HepG2 (cell line): Measurements from ENCODE around the gene TAS2R13. TPM values are rescaled to one million over a fixed set of nuclear protein-coding genes. Genes with fewer than 3 reads are reported as not detected.

Experiments used
- ATAC-seq: fragments of 200-7000 bp; cut with Tn5 transposase; 3 replicates; pipeline ENCODE4 v1.9.1; 2020; ENCODE audit warnings: mild to moderate bottlenecking, moderate library complexity
- BruUV-seq: library from RNA; stranded (reverse); fragments of 400-500 nt; replicated peaks from 2 replicates; lab custom pipeline; 2021; lab: Mats Ljungman, UMichigan
- CTCF ChIA-PET: fragments of 300-600 bp; formaldehyde crosslinking; extraction: SDS; loops from one replicate; lab custom pipeline; 2021; ENCODE audit warnings: low total read pairs, inconsistent platforms, low intra/inter-chr PET ratio; lab: Yijun Ruan, JAX
- POLR2A ChIA-PET: fragments of 350-600 bp; sonication (Branson Sonifier 250); formaldehyde crosslinking; loops from one replicate; lab custom pipeline; 2020; ENCODE audit warnings: antibody characterized with exemption, inconsistent platforms; lab: Yijun Ruan, JAX
- DNase-seq: peaks from one replicate; pipeline ENCODE4 v3.0.0-alpha.2; 2015; ENCODE audit warnings: low spot score
- FAIRE-seq: peaks from 3 replicates; lab custom pipeline; 2011; peaks lifted over from hg19 to GRCh38; lab: Jason Lieb, UNC
- H2AFZ ChIP-seq: one replicate; pipeline ENCODE4 v1.6.1; 2011; ENCODE audit warnings: low read length, inconsistent platforms
- H3K27ac ChIP-seq: fragments of 300-600 bp; 3 replicates; pipeline ENCODE4 v1.8.0; 2011; ENCODE audit warnings: mixed run types, mild to moderate bottlenecking, mixed read lengths, low read length, inconsistent platforms; ENCODE audit not compliant: insufficient read depth; ENCODE audit errors: extremely low read length
- H3K27me3 ChIP-seq, 2 experiments: fragments of 200-600 bp in 1 of 2; 2 replicates in 1 of 2; 3 replicates in 1 of 2; pipeline versions ENCODE4 v1.6.0 to v1.8.0; 2011; ENCODE audit warnings: low read length in 2 of 2, mild to moderate bottlenecking in 2 of 2, moderate library complexity in 2 of 2, inconsistent platforms in 1 of 2; ENCODE audit not compliant: insufficient read depth in 2 of 2, control insufficient read depth in 1 of 2
- H3K36me3 ChIP-seq, 2 experiments: fragments of 200-600 bp in 1 of 2; replicated peaks in 1 of 2; 2 replicates in 1 of 2; 3 replicates in 1 of 2; pipeline versions ENCODE4 v1.5.1 to v1.8.0; 2011; ENCODE audit warnings: low read length in 2 of 2, inconsistent platforms in 1 of 2; ENCODE audit not compliant: insufficient read depth in 2 of 2, control insufficient read depth in 1 of 2
- H3K4me1 ChIP-seq: 2 replicates; pipeline ENCODE4 v1.5.1; 2012; ENCODE audit warnings: low read length, inconsistent platforms; ENCODE audit not compliant: insufficient read depth
- H3K4me2 ChIP-seq: 2 replicates; pipeline ENCODE4 v1.6.0; 2011; ENCODE audit warnings: low read depth, low read length, inconsistent platforms
- H3K4me3 ChIP-seq, 3 experiments: fragments of 200-600 bp in 1 of 3; sonication (generic), shearing (Covaris generic) in 1 of 3; replicated peaks in 1 of 3; 2 replicates each; pipeline ENCODE4 v1.5.1; 2011 to 2016; ENCODE audit warnings: low read length in 3 of 3, inconsistent platforms in 2 of 3, low read depth in 2 of 3, mild to moderate bottlenecking in 2 of 3, control low read depth in 1 of 3, mixed read lengths in 1 of 3; ENCODE audit not compliant: insufficient read depth in 1 of 3
- H3K79me2 ChIP-seq: one replicate; pipeline ENCODE4 v1.6.1; 2011; ENCODE audit warnings: low read length, inconsistent platforms; ENCODE audit not compliant: insufficient read depth
- H3K9ac ChIP-seq: 2 replicates; pipeline ENCODE4 v1.6.0; 2011; ENCODE audit warnings: mild to moderate bottlenecking, low read depth, low read length, inconsistent platforms; ENCODE audit not compliant: insufficient read depth
- H3K9me3 ChIP-seq: 2 replicates; pipeline ENCODE4 v1.5.1; 2012; ENCODE audit warnings: mild to moderate bottlenecking, low read length
- H4K20me1 ChIP-seq: 2 replicates; pipeline ENCODE4 v1.6.0; 2011; ENCODE audit warnings: inconsistent platforms, mild to moderate bottlenecking, low read length, moderate library complexity; ENCODE audit not compliant: insufficient read depth
- CENPT ChIP-seq: sonication (generic); formaldehyde crosslinking; IDR thresholded peaks from 2 replicates; pipeline ENCODE4 v1.8.0; 2022; ENCODE audit warnings: low read depth, mild to moderate bottlenecking, moderate library complexity, missing genetic modification reagents
- MEF2D ChIP-seq: sonication (generic); formaldehyde crosslinking; IDR thresholded peaks from 2 replicates; pipeline ENCODE4 v1.5.1; 2020; ENCODE audit warnings: mild to moderate bottlenecking, missing genetic modification reagents
- MEIS1 ChIP-seq: sonication (generic); formaldehyde crosslinking; IDR thresholded peaks from 2 replicates; pipeline ENCODE4 v1.9.0; 2021; ENCODE audit warnings: mild to moderate bottlenecking, missing genetic modification reagents, moderate library complexity, borderline replicate concordance
- NCOR1 ChIP-seq: fragments of 200-600 bp; sonication (generic); IDR thresholded peaks from 2 replicates; pipeline ENCODE4 v1.7.0; 2017; ENCODE audit warnings: antibody characterized with exemption, low read length, borderline replicate concordance
- SRSF9 ChIP-seq: fragments of 200-400 bp; formaldehyde crosslinking; IDR thresholded peaks from 2 replicates; pipeline ENCODE4 v1.6.1; 2018; ENCODE audit warnings: borderline replicate concordance, mild to moderate bottlenecking, low read depth, low read length; ENCODE audit not compliant: insufficient read depth, poor library complexity, severe bottlenecking
- TBX2 ChIP-seq: sonication (generic); formaldehyde crosslinking; IDR thresholded peaks from 2 replicates; pipeline ENCODE4 v1.5.0; 2020; ENCODE audit warnings: missing genetic modification reagents, mild to moderate bottlenecking, borderline replicate concordance
- ZNF3 ChIP-seq: IDR thresholded peaks from 2 replicates; pipeline ENCODE4 v1.7.0; 2017; ENCODE audit warnings: inconsistent platforms
- ZNF564 ChIP-seq: sonication (generic); formaldehyde crosslinking; IDR thresholded peaks from 2 replicates; pipeline ENCODE4 v1.8.1; 2023; ENCODE audit warnings: mild to moderate bottlenecking, missing genetic modification reagents
- ZNF83 ChIP-seq: sonication (generic); formaldehyde crosslinking; IDR thresholded peaks from 2 replicates; pipeline ENCODE4 v1.4.0; 2020; ENCODE audit warnings: missing genetic modification reagents, mild to moderate bottlenecking, borderline replicate concordance
- WGBS: methylation state at CpG from one replicate; pipeline ENCODE4 v1.1.6; 2017; ENCODE audit warnings: low lambda C conversion rate; 5-methylcytosine and 5-hydroxymethylcytosine counted together
- in situ Hi-C: cut with HindIII; loops from 2 replicates; pipeline ENCODE4 v1.10.0; 2017; ENCODE audit warnings: low pct_unique_long_range_greater_than_20kb; ENCODE audit not compliant: extremely low pct_ligation_motif_present
- intact Hi-C: fragments of 100-400 bp; cut with micrococcal nuclease; formaldehyde crosslinking; loops from one replicate; pipeline ENCODE4 v1.10.0; 2022; ENCODE audit not compliant: unreplicated experiment
- polyA plus RNA-seq, 8 experiments: library from polyadenylated mRNA; depleted of rRNA in 3 of 8; stranded (reverse) in 7 of 8; unstranded in 1 of 8; fragments of >200 nt; fragmentation: Illumina TruSeq in 4 of 8; extraction: Trizol in 4 of 8; gene quantifications; 2 replicates each; pipeline versions ENCODE4 v1.2.1 to v1.2.3, GENCODE V29; 2011 to 2016; ENCODE audit warnings: low read depth in 4 of 8, missing spikeins in 1 of 8, mixed read lengths in 1 of 8; ENCODE audit not compliant: insufficient read depth in 1 of 8
- total RNA-seq, 5 experiments: library from RNA; depleted of rRNA; stranded (reverse); fragments of >200 nt; fragmentation: Illumina TruSeq; extraction: Trizol; gene quantifications; 2 replicates each; pipeline ENCODE4 v1.2.3, GENCODE V29; 2016; ENCODE audit warnings: low read depth in 1 of 5
- TF ChIP-seq, protein P1 (sequence below): sonication (generic); formaldehyde crosslinking; IDR thresholded peaks from 2 replicates; pipeline ENCODE4 v1.4.0; 2020; ENCODE audit warnings: missing genetic modification reagents, borderline replicate concordance
- TF ChIP-seq, protein P2 (sequence below): sonication (generic); formaldehyde crosslinking; conservative IDR thresholded peaks from 2 replicates; pipeline ENCODE4 v1.8.0; 2022; ENCODE audit warnings: mild to moderate bottlenecking, moderate library complexity, missing genetic modification reagents
- TF ChIP-seq, protein P3 (sequence below): sonication (generic); formaldehyde crosslinking; IDR thresholded peaks from 2 replicates; pipeline ENCODE4 v1.4.0; 2020; ENCODE audit warnings: mild to moderate bottlenecking, missing genetic modification reagents, borderline replicate concordance

The TAS2R13 gene
- total and polyA plus RNA-seq, 2 of the 13 experiments (the other 11 are each of a cell fraction or from before 2014, with no cell fraction given) = 0.33 to 1.3 TPM

DNA sequence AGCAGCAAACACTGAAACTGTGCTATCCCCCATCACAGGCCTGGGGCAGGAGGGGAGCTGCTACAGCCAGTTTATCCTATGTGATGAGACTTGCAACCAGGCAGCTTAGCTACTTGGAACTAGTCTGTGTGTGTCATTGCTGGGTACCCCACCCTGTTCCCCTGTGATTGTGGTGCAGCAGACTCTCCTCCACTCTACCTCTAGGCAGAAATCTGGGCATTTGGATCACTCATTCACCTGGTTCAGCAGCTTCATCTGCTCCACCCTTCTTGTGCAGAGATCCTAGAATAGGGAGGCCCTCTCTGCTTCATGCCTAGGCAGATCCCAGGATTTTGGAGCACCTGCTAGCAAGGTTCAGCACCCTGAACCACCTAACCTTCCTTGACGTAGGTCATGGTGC, 8.8 kb downstream of the TAS2R13 start:
- H3K9me3 ChIP-seq = peaks cover 38% of the 10 kb centered on the region
- H3K27ac ChIP-seq = no peak overlapping the region
- H3K79me2 ChIP-seq = peaks cover 2% of the 10 kb centered on the region
- peaks cover 10% of the 10 kb centered on the region; the same call in 1 of the 2 replicates for H3K4me1 ChIP-seq
- ChIA-PET POLR2A (no interaction called here), CTCF (interaction anchor here (1.5 kb wide), 1 partner anchor 33 kb away, joined by 13 read pairs; no protein-coding TSS in a partner anchor)
- 0 out of 5 replicates have a peak, but pooled peaks cover 0 to 3% of the 10 kb centered on the region in 2 experiments for H3K36me3 ChIP-seq
- intact Hi-C loops = loop anchor here (2.0 to 5.0 kb wide), 2 partner anchors 33 to 130 kb away; no protein-coding TSS in a partner anchor
- DNase-seq (no peak), FAIRE-seq (no peak), ATAC-seq (no peak)
- TF ChIP-seq, protein P1, sequence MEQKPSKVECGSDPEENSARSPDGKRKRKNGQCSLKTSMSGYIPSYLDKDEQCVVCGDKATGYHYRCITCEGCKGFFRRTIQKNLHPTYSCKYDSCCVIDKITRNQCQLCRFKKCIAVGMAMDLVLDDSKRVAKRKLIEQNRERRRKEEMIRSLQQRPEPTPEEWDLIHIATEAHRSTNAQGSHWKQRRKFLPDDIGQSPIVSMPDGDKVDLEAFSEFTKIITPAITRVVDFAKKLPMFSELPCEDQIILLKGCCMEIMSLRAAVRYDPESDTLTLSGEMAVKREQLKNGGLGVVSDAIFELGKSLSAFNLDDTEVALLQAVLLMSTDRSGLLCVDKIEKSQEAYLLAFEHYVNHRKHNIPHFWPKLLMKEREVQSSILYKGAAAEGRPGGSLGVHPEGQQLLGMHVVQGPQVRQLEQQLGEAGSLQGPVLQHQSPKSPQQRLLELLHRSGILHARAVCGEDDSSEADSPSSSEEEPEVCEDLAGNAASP = no peak
- TF ChIP-seq ZNF83 (CRISPR knock-in tag) = no peak
- TF ChIP-seq, protein P2, sequence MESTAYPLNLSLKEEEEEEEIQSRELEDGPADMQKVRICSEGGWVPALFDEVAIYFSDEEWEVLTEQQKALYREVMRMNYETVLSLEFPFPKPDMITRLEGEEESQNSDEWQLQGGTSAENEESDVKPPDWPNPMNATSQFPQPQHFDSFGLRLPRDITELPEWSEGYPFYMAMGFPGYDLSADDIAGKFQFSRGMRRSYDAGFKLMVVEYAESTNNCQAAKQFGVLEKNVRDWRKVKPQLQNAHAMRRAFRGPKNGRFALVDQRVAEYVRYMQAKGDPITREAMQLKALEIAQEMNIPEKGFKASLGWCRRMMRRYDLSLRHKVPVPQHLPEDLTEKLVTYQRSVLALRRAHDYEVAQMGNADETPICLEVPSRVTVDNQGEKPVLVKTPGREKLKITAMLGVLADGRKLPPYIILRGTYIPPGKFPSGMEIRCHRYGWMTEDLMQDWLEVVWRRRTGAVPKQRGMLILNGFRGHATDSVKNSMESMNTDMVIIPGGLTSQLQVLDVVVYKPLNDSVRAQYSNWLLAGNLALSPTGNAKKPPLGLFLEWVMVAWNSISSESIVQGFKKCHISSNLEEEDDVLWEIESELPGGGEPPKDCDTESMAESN (CRISPR knock-in tag) = no peak
- TF ChIP-seq SRSF9 = no peak
- TF ChIP-seq MEF2D (CRISPR knock-in tag) = no peak
- no peak for TF ChIP-seq ZNF564
- TF ChIP-seq, protein P3, sequence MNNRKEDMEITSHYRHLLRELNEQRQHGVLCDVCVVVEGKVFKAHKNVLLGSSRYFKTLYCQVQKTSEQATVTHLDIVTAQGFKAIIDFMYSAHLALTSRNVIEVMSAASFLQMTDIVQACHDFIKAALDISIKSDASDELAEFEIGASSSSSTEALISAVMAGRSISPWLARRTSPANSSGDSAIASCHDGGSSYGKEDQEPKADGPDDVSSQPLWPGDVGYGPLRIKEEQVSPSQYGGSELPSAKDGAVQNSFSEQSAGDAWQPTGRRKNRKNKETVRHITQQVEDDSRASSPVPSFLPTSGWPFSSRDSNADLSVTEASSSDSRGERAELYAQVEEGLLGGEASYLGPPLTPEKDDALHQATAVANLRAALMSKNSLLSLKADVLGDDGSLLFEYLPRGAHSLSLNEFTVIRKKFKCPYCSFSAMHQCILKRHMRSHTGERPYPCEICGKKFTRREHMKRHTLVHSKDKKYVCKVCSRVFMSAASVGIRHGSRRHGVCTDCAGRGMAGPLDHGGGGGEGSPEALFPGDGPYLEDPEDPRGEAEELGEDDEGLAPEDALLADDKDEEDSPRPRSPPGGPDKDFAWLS (CRISPR knock-in tag) = no peak
- no peak for TF ChIP-seq TBX2 (CRISPR knock-in tag)
- TF ChIP-seq CENPT (CRISPR knock-in tag) = no peak
- TF ChIP-seq NCOR1 = no peak
- TF ChIP-seq ZNF3 (CRISPR knock-in tag) = no peak
- no peak for TF ChIP-seq MEIS1 (CRISPR knock-in tag)
- in situ Hi-C loops = no loop called here
- H2AFZ ChIP-seq = no peak overlapping the region
- H3K9ac ChIP-seq = no peak overlapping the region
- no peak overlapping the region for H3K4me3 ChIP-seq
- no peaks in the 10 kb centered on the region for H4K20me1 ChIP-seq
- no TSS peak for BruUV-seq
- no peak overlapping the region for H3K4me2 ChIP-seq
- WGBS = 100% methylated on average over 1 of the region's 1 CpG
- no peaks in the 10 kb centered on the region for H3K27me3 ChIP-seq
